GM21367 (cell line): ENCODE results near the gene GAL3ST3.
A peak's percentile ranks its signal among the peaks of the same experiment; 100 is the strongest.
"Not testable (repeated sequence)": the region's sequence is repeated elsewhere in the genome, so short reads cannot be mapped to it uniquely, and the experiment has no call there.

Experiments
- ATAC-seq: cut with Tn5 transposase; IDR thresholded peaks from one replicate; pipeline ENCODE4 v1.9.1; 2021; ENCODE audit not compliant: unreplicated experiment

Gene GAL3ST3

DNA sequence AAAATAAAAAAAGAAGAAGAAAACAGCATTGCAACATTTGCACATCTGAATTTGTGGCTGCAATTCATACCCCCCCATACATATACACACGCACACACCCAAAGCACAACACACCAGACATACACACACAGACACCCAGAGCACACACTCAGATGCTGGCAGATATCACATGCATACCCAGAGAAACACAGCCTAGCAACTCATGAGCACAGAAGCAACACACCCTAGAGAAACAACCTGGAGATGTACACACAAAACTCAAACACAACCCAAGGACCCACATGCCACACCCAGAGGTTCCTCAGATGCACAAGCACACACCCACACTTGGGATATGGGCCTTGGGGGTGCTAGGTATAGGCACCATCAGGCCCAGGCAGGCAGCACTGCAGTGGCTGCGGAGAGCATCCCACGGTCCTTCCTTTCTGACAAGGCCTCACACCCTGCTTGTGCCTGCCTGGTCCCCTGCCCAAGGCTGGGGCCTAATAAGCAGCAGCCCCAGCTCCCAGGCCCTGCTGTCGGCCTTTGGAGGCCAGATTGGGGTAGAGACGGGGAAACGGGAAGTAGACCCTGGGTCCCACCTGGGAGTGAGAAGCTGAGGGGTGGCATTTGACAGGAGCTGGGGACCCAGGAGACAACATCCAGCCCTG, 34.0 kb downstream of the GAL3ST3 start:
- ATAC-seq, result no peak

DNA sequence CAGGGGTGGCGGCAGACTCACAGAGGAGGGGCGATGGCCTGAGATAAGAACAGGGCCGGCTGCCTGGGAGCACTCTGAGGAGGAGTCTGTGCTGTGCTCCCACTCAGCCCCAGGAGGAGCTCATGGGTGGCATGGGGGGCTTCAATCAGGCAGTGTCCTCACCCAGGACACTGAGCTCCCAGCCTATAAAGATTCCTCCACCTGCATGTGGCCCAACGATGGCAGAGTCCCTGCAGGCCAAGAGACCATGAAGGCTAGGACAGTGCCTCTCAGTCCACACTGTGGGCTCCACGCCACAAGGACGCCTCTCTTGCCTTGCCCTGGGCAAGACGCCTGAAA, 35.2 kb downstream of the GAL3ST3 start:
- no peak for ATAC-seq

GRCh38 chr11:66012946-66013761, 35.8 kb downstream of the GAL3ST3 start:
- ATAC-seq, result no peak

GRCh38 chr11:66012371-66012945, 36.5 kb downstream of the GAL3ST3 start:
- ATAC-seq, result no peak

DNA sequence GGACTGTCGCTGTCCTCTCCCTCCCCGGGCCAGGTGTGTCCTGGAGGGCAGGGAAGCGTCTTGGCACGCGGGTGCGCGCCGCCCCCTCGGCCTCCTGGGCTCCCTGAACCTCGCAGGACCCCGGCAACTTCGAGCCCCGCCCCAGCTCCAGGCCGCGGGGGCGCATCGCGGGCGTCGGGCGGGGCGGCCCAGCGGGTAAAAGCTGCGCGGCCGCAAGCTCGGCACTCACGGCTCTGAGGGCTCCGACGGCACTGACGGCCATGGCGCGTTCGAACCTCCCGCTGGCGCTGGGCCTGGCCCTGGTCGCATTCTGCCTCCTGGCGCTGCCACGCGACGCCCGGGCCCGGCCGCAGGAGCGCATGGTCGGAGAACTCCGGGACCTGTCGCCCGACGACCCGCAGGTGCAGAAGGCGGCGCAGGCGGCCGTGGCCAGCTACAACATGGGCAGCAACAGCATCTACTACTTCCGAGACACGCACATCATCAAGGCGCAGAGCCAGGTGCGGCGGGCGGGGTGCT, 37.1 kb downstream of the GAL3ST3 start, which contains the start of gene CST6:
TSS of gene CST6 (plus strand) at position 224 of the 519 bp plus-strand sequence. CDS start at position 261, 37 bp downstream.
- no peak for ATAC-seq

GRCh38 chr11:66011239-66011784, 37.6 kb downstream of the GAL3ST3 start:
- no peak for ATAC-seq

DNA sequence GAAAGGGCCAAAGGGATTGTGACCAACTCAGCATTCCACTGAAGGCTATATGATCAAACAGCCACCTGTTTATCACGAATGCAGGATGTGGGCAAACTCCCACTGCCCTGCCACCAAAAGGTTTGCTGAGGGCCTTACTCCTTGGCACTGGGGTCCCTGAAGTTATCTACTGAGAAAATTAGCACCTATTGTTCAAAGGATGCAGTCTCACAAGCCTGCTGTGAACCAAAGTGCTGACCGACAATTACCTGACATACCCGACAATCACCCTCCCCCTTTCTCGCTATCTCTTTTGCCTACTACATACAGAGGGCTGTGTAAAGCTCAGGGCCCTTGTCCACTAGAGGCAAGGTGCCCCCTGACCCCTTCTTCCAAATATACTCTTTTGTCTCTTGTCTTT, 38.9 kb downstream of the GAL3ST3 start:
- not testable (repeated sequence) for ATAC-seq

GRCh38 chr11:66008468-66009101, 40.4 kb downstream of the GAL3ST3 start:
- no peak for ATAC-seq

DNA sequence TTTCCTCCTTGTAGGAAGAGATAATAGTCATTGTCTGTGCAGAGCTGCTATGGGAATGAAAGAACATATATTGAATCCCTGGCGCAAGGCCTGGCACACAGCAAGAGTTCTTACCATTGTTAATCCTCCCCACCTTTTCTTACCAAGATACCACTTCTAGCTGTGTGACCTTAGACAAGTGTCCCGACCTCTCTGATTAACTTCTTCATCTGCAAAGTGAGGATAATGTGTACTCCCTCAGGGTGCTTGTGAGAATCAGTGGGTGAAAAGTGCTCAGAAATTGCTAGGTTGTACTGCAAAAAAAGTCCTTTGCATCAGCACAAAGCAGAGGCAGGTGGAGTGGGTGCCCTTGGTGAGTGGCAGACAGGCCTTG, 40.9 kb downstream of the GAL3ST3 start:
- no peak for ATAC-seq

GRCh38 chr11:66007201-66007634, 41.7 kb downstream of the GAL3ST3 start:
- ATAC-seq, result no peak

DNA sequence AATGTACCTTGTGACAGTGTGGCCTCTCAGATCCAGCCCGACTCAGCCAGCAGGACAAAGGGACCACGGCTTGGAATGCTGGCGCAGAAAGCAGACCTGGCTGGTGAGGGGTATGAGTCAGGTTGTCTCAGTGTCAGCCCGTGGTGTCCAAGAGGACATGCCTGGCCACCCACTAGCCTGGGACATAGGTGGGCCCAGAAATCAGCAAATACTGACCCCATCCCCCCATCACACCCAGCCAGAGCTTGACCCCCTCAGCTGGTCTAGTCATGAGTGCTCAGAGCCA, 42.1 kb downstream of the GAL3ST3 start:
- ATAC-seq, result no peak

DNA sequence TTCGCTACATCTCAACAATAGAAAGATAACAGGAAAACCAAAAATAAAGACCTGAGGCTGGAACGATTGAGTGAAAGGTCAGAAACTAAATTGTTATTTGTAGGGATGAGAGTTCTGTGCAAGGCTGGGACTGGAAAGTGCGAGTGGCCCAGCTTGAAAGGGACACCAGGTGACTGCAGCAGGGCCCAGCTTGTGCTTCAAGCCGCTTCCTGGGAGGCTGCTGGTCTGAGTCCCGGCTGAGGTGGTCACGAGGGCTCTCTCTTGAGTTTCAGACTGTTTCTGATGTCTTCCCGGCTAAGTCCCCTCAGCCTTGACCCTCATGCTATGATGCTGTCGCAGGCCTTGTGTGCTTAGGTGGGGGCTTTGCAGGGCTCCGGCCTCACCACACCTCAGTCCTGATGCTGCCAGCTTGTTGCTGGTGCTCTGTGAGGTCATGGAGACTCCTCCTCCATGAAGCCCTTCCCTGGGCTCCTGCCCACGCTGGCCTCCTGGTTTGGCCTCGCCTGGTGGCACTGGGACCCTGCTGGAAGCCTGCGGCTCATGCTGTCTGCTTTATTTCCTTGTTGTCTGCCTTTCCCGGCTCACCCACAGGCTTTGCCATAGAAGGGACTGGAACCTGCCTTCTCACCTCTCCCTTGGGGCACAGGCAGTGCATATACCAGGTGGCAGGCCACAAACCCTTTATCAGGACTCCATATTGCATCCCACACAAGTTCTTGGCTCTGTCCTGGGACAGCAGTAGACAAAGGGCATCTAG, 42.6 kb downstream of the GAL3ST3 start:
- no peak for ATAC-seq

GRCh38 chr11:66004186-66004585, 44.8 kb downstream of the GAL3ST3 start:
- ATAC-seq, result no peak

GRCh38 chr11:66003291-66003690, 45.7 kb downstream of the GAL3ST3 start:
- ATAC-seq, result no peak

GRCh38 chr11:66002648-66003225, 46.2 kb downstream of the GAL3ST3 start:
- ATAC-seq, result peak; percentile 34

DNA sequence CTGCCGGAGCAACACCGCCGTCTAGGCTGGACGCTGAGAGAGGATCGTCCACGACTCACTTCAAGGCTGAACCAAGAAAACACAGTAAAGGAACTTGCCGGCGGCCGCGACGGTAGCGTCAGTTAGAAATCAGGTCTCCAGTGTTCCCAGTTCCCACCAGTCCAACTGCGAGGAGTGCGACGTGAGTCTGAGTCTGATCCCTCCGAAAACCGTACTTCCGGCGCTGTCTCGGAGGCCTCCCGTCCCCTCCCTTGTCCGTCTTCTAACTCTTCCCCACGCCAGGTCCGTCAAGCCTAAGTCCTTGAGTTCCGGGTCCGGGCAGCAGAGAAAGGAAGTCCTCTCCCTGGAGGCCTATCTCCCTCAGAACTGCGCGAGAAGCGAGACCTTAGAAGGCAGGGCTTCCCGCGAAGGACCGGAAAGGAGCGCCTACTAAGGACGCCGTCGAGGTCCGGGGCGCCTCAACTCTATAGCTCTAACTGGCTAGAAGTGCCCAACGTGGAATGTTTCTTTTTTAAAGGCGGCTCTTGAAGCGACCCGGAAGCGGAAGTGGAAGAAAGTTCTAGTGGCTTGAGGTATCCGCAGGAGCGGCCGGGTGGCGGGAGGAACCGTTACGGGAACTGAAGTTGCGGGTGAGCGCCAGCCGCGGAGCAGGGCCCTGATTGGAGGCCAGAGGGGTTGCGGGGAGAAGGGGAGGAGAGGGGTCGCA, 46.9 kb downstream of the GAL3ST3 start, which contains the start of the genes BANF1 and EIF1AD:
TSS of gene BANF1 (plus strand) at position 562 of the 706 bp plus-strand sequence. CDS start 748 bp downstream, outside the sequence.
TSS of gene EIF1AD (minus strand) at position 216 of the 706 bp plus-strand sequence. CDS start 1,768 bp downstream, outside the sequence.
- peak; percentile 60 for ATAC-seq

DNA sequence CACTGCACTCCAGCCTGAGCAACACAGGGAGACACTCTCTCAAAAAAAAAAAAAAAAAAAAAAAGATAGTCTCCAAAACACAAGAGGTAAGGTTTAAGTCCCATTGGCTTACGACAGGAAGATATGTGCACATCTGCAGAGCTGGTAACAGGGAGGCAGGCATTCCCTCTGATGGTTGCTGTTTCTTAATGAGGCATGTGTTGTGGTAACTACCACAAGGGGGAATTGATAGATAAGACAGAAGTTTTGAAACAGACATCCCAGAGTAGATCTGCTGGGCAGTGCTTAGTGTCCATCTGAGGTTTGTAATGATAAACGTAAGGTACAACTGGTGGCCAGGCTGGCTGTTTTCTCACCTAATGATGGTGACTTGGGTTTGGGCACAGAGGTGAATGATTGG, 51.7 kb downstream of the GAL3ST3 start:
- no peak for ATAC-seq

DNA sequence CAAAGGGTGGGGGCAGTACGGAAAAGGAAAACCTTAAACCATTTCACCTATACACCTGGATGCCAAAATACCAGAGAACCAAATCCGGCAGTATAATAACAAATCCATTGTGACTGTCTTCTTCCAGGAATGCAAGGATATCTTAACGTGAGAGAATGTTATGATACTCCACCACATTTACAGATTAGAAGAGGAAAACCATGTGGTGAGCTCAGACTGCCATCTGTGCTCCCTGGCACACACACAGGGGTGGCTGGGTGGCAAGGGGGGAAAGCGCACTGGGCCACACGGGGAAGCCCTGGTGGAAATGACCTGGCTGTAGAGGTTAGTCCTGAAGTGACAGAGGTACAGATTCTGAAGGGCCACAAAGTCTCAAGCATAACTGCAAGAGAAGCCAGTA, 56.9 kb downstream of the GAL3ST3 start:
- no peak for ATAC-seq
